IPS-18c (cell line): Measurements from ENCODE around the gene TLX1.

ENCODE experiments used
- H3K4me3 ChIP-seq: 2 replicates; pipeline ENCODE4 v1.7.0; 2013; ENCODE audit warnings: low read depth, mild to moderate bottlenecking, low read length, moderate library complexity; ENCODE audit not compliant: insufficient read depth
- H3K9me3 ChIP-seq: one replicate; pipeline ENCODE4 v1.6.1; 2013; ENCODE audit warnings: mild to moderate bottlenecking, low read length, moderate library complexity; ENCODE audit not compliant: control insufficient read depth, insufficient read depth

TLX1 gene

DNA sequence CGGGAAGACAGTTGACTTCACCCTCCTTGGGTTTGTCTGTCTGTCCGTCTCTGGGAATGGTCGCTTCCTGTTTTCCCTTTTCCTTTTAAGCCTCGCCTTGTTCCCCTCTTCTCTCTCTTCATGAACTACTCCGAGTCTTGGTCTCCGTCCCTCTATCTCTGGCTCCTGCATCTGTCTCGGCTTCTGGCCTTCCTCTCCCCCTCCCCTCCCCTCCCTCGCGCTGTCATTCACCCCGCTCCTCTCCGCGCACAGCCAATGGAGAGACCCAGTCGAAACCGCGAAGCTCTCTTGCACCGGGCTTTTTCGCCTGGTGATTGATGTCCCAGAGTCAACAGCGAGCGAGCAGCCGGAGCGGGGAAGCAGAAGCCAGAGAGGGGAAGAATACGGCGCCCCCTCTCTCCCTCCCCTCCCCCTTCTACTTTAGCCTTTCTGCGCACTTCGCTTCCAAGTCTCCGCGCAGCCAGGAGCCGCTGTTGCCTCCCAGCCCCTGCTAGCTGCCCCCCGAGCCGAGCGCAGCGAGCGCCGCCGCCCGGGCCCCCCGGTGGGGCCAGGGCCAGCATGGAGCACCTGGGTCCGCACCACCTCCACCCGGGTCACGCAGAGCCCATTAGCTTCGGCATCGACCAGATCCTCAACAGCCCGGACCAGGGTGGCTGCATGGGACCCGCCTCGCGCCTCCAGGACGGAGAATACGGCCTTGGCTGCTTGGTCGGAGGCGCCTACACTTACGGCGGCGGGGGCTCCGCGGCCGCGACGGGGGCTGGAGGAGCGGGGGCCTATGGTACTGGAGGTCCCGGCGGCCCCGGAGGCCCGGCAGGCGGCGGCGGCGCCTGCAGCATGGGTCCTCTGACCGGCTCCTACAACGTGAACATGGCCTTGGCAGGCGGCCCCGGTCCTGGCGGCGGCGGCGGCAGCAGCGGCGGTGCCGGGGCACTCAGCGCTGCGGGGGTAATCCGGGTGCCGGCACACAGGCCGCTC is at the start of gene TLX1:
Gene TLX1, plus strand, starts transcription at position 317 of the 978 bp plus-strand sequence. Its CDS starts 242 bp downstream, at position 559.
- Histone ChIP-seq H3K4me3 (peak within 1 kb of the TSS; percentile 40), H3K9me3 (peaks cover 2% of the 10 kb centered on the region)

DNA sequence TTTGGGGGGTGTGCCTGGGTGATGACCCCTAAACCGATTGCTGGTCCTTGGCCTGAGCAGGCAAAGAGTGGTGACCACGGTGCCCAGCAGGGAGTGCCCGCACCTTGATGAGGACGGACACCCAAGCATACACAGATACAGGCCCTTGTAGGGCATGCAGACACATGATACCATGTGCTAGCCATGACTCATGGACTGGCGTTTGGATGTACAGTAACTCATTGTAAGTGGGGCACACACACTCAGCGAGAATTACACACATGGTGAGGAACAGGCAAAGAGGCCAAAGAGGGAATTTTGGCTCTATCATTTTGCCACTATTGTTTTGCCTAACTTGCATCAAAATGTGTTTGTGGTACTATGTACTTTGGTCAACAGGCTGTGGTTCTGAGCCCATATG is 45.3 kb upstream of the TLX1 start:
- H3K4me3 ChIP-seq = no peak overlapping the region
- H3K9me3 ChIP-seq = no peaks in the 10 kb centered on the region

DNA sequence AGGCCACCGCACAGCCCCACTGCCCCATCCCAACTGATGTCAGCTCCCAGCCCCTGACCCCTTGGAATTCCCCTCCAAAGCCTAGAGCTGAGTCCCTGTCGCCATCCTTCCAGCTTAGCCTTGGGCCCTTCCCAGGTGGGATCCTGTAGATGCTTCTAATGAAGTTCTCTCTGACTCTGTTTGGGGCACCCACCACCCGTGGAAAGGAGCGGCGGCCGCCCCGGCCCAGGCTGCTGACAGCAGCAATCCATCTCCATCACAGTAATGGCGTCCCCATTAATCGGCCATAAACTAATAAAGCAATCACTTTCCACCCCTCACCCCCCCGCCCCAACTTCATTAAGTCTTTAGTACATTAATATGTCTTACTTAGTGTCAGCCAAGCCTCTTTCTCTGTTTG is 43.7 kb upstream of the TLX1 start:
- Histone ChIP-seq H3K9me3 (no peaks in the 10 kb centered on the region), H3K4me3 (no peak overlapping the region)

DNA sequence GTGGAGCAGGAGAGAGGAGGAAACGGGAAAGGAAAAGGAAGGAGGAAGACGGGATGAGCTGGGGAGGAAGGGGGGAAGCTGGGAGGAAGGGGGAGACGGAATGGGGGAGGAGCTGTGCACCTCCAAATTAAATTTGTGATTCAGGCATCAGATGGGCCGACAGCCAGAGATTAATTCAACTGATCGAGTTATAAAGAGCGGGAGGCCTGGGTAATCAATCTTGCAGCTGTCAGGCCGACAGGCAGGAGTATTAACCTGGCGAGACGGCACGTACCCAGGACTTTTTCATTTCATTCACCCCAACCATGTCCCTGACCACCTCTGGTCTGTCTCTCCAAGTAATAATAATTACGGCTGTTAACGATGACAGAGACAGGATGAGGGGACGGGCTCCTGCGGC is 43.1 kb upstream of the TLX1 start:
- Histone ChIP-seq H3K4me3 (no peak overlapping the region), H3K9me3 (no peaks in the 10 kb centered on the region)

DNA sequence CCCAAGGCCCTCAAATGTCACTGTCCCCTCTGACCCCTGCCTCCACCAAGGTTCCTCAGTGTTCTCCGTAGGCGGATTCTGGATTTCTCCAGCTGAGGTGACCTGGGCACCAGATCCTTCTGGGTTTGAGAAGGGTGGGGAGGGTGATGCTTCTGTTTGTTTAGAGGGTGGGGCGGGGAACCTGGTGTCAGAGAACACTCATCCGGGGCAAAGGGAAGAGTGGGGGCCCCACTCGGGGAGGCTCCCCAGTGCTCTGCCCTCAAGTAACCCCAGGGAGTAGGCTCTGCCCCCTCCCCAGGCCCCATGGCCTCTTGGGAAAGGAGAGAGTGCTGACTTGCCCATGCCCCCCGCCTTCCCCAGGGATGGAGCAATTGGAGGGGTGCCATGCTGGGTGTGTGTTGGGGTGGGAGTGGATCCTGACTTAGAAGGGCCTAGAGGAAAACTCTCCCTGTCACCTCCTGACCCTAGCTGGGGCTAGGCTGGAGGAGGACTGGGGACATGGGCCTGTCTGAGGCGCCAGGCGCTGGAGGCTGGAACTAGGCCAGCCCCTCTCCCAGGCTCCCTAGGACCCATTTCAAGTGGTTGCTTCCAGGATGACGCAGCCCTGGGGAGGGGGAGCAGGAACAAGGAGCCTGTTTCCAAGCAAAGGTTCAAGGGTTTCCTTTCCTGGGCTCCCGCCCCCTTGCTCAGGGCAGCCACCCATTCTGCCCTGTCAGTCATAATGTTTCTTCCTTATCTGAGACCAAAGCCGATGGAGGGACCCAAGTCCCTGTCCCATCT is 41.4 kb upstream of the TLX1 start:
- Histone ChIP-seq H3K4me3 (no peak overlapping the region), H3K9me3 (no peaks in the 10 kb centered on the region)

DNA sequence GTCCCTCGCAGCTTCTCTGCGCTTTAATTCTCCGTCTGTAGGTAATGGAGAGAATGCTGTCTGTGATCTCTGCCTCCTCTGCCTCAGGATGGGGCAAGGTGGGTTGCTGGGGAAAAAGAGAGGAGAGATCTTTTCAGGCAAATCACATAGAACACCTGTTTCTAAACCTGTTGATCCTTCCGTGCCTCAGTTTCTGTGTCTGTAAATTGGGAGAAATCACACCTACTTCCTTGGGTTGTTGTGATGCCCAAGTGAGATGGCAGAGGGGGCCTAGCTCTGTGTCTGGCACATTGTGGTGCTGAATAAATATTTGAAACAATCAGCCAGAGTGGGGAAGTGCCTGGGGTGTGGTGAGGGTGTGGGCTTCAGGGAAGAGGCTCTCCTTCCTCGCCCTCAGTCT is 40.5 kb upstream of the TLX1 start:
- no peaks in the 10 kb centered on the region for H3K9me3 ChIP-seq
- no peak overlapping the region for H3K4me3 ChIP-seq

DNA sequence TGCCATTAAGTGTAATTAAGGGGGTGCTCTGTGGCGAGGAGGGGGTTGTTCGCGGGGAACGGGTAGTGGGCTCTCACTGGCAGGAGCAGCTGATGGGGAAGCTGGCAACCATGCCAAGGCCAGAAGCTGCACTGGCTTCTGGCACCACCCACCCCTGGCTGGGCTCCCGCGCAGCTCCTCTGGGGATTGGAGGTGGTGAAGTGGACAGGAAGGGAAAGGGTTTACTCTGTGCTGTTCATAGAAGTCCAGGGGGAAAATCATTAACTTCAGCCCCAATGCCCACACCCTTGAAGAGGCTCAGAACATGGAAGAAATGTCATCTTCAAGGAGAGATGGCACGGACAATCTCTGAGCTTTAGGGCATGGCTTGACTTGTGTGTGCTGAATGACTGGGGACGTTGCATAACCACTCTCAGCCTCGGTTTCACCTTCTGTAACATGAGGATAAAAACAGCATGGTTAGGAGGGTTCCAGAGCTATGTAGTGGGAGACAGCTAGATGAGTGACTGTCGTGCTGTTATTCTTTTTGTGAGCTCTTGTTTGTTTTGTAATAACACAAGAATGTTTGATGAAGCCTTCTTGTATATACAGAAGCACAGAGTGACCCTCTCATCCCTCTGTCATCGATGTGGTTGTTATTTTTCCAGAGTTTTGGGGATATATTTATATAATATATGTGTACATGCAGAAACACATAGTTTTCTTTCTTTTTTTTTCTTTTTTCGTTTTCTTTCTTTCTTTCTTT is 39.4 kb upstream of the TLX1 start:
- Histone ChIP-seq H3K4me3 (no peak overlapping the region), H3K9me3 (no peaks in the 10 kb centered on the region)

DNA sequence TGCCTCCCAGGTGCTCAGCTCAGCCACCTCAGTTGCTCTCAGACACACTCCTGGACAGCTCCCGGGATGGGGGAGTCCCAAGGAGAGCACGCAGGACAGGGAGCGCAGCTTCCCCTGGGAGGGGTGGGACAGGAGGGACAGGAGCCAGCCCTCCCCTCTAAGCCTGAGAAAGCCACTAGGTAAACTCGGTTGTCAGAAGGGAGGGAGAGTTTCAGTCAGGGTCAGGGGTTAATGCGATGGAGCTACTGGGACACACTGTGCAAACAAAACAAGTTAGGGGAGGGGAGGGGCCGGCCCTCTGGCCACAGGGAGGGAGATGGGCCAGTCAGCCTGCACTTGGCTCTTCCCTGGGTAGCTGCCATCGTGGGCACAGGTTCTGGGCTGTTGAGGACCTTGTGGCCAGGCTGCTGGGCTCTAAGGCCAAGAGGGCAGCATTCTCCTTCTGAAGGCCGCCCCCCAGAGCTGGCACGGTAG is 38.2 kb upstream of the TLX1 start:
- H3K4me3 ChIP-seq = no peak overlapping the region
- H3K9me3 ChIP-seq = no peaks in the 10 kb centered on the region

DNA sequence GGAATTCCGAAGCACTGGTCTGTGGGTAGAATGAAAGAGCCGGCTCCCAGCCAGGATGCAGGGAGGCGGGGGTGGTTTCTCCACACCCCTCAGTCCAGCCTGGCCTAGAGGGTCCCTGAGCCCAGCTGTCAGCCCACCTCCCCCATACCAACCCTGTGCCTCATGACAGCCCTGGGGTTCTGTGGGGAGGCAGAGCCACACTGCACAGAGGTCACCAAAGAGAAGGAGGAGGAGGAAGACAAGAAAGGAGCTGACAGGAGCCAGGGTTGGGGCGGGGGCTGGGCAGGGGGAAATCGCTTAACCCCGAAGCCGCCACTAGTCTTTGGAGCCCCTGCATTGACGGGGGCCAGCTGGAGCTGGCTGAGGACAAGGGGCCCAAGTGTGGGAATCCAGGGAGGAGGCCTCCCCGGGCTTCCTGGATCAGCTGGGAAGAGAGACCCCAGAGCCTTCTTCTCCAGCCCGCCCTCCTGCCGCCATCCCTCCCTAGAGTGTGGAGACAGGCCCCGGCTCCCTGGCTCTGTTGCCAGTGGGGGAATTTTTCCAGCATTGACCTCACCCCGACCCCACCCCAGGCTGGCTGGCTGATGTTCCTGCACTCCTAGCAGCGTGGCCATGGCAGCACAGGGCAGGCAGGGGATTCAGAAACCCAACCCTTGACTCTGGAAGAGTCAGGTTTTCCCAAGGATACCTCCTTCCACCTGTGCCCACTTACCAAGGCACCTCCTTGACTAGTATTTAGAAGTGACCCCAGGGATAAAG is 36.8 kb upstream of the TLX1 start:
- H3K4me3 ChIP-seq = no peak overlapping the region
- no peaks in the 10 kb centered on the region for H3K9me3 ChIP-seq

DNA sequence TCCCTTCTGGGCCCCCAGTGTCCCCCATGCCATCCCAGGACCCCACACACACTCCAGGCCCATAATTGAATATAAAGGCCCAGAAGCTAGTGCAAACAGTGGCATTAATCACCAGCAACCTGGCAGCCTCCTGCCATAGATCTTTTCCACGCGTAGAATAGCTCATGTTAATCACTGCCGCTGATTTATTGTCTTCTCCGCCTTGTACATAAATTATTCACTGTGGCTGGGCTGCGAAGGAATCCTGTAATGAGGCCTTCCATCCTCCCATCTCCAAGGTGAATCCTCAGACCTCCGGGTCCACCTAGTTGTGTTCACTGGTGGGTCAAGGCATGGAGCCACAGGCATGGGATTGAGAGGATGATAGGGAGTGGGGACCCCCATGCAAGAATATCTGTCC is 36.1 kb upstream of the TLX1 start:
- Histone ChIP-seq H3K4me3 (no peak overlapping the region), H3K9me3 (no peaks in the 10 kb centered on the region)

DNA sequence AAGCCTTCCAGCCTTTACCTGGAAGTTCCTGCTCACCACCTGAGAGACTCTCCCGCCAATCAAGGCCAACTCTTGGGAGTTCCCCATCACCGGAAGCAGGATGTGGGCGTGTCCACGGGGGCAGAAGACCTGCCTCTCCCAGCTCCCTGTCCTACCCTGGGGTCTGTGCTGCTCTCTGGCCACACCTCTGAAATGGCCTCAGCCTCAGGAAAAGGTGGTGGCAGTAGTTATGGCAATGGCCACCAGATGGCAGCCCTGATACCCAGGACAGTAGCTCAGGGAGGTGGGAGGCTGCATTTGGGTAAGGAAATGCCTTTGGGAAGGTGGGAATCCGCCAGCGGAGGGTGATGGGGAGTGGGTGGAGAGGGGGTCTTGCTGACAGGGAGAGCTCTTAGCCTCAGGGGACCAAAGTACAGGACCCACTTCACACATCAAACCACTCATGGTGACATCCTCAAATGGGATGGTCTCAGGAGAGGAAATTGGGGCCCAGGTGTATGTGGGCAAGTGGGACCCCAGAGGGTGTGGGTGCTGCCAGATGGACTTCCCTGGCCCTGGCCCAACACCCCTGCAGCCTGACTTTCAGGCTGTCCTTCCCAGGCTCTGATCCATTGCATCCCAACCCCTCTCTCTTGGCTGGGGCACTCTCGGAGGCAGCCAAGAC is 35.4 kb upstream of the TLX1 start:
- Histone ChIP-seq H3K4me3 (no peak overlapping the region), H3K9me3 (no peaks in the 10 kb centered on the region)

DNA sequence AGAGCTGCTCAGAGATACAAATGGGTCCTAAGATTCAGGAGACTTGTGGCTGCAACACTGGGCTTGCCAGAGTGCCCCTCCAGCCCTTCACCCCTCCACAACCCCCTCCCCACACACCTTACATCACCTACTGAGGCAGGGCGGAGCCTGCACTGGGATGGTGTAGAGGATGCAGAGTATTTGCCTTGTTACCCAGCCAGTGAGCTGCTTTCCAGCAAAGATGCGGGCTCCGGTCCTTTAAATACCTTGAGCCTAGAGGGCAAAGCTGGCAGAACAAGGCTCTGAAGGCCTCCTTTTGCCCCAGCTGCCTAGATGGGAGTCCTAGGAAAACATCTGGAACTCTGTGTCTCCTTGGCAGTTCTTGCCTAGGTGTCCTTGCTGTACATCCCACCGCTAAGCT is 34.7 kb upstream of the TLX1 start:
- no peaks in the 10 kb centered on the region for H3K9me3 ChIP-seq
- no peak overlapping the region for H3K4me3 ChIP-seq

DNA sequence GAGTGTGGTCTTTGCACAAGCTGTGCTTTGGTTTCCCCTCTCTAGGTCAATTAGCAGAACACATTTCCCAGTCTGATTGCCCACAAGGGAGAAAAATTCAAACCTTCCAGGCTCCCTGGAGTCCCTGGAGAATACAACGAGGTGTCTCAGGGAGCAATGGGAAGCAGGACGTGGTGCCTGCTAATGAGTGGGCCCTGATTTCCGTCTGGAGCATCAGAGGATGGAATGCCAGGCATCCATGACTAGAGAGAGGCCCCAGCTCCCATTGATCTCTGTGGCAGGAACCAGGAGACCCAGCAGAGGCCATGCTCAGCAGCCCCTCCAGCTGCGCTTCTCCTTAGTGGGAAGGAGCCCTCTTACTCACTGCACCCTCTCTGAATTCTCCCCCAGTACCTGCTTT is 33.2 kb upstream of the TLX1 start:
- no peak overlapping the region for H3K4me3 ChIP-seq
- H3K9me3 ChIP-seq = no peaks in the 10 kb centered on the region

DNA sequence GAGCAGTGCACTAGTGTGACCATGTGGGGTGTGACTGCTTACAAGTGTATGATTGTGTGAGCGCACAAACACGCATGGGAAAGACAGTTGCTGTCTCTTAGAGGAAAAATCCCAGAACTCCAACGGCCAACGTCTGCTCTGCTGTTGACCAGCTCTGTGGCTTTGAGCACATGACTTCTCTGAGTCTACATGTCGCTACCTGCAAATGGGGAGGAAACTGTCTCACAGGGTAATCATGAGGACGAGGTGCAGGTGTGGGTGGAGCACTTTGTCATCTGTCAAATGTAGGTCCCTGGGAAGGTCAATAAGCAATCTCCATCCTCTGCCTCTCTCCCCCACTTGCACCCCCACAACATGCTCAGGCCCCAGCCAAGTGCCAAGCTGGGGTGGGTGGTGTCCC is 31.2 kb upstream of the TLX1 start:
- H3K4me3 ChIP-seq = no peak overlapping the region
- H3K9me3 ChIP-seq = no peaks in the 10 kb centered on the region

DNA sequence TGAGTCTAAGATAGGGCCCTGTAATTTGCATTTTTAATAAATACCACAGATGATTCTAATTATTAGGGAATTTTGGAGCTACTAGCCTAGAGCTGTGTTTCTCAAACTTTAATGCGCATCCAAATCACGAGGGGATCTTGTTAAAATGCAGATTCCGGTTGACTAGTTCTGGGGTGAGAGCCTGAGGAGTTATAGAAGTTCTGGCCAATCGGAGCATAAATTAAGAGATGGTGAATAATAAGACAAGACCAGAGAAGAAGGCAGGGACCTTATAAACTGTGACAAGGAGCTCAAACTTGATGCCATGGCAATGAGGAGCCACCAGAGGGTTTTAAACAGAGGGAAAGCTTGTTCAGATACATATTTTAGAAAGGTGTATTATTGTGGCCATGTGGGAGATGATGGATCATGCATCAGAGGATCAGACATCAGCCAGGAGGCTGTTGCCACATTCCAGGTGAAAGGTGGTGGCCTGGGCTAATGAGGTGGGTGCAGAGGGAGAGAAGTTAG is 29.7 kb upstream of the TLX1 start:
- no peaks in the 10 kb centered on the region for H3K9me3 ChIP-seq
- no peak overlapping the region for H3K4me3 ChIP-seq

DNA sequence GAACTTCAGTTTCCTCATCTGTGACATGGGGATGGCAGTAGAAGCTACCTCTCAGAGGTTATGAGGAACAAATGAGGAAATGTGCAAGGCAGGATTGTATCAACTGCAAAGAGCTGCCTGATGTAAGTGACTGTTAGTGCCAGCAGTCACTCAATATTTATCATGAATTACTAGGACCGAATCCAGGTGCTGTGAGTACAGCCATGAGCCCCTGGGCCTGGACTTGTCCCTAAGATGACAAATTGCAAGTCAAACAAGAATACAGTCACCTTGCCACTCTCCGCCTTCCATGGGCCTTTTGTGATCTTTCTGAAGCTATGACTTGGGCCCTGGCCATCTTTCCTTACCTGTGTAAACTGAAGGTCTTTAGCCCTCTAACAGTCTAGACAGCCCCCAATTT is 27.7 kb upstream of the TLX1 start:
- Histone ChIP-seq H3K9me3 (no peaks in the 10 kb centered on the region), H3K4me3 (no peak overlapping the region)
